ENCODE results near the gene NONO.

DNA sequence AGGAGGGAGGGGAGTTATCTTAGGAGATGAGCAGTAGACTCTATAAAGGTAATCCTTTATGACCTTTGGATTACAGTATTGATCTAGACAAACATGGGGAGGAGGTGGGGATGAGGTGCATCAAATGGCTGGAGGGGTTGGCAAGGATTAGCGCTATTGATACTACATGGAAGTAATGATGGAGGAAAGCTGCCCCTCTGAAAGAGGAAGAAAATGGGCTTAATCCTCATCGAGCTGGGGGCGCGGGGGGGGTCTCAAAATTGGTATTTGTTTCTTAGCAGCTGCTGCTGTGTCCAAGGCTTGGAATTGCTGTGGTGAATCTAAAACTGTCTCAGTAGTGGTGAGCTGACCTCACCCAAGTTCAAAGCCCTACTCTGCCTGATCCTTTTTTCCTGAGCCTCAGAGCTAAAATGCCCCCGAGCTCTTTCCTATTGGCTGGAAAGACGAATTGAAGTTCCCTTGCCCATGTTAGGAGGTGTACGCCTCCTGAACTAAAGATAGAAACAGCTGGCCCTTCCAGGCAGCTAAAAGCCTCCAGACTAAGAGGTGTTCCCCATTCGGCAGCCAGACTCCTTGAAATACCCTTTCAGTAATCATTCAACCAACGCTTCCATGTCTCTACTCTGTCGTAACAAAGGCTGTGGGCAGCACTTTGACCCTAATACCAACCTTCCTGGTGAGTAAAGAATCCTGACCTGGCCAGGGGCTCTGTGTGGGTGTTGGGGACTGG is 17.9 kb downstream of the NONO start, which contains the start of gene ITGB1BP2:
- TF ChIP-seq, protein P1, sequence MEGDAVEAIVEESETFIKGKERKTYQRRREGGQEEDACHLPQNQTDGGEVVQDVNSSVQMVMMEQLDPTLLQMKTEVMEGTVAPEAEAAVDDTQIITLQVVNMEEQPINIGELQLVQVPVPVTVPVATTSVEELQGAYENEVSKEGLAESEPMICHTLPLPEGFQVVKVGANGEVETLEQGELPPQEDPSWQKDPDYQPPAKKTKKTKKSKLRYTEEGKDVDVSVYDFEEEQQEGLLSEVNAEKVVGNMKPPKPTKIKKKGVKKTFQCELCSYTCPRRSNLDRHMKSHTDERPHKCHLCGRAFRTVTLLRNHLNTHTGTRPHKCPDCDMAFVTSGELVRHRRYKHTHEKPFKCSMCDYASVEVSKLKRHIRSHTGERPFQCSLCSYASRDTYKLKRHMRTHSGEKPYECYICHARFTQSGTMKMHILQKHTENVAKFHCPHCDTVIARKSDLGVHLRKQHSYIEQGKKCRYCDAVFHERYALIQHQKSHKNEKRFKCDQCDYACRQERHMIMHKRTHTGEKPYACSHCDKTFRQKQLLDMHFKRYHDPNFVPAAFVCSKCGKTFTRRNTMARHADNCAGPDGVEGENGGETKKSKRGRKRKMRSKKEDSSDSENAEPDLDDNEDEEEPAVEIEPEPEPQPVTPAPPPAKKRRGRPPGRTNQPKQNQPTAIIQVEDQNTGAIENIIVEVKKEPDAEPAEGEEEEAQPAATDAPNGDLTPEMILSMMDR (conservative IDR thresholded peaks at IDR 0.05; ENCODE audit: low read depth, low read length) = no peak
- no peak for TF ChIP-seq EZH2 (IDR thresholded peaks at IDR 0.05; ENCODE audit: low read length, unreplicated experiment)
- TF ChIP-seq EZH2phosphoT487 (IDR thresholded peaks at IDR 0.05; ENCODE audit: borderline replicate concordance, low read length) = no peak

Measured in PC-3 (cell line).